CD8-positive, alpha-beta memory T cell (primary cell): ENCODE results near the gene HHAT. TPM values are rescaled to one million over a fixed set of nuclear protein-coding genes. Genes with fewer than 3 reads are reported as not detected.

Experiments
- CTCF ChIA-PET: fragments of 350-600 bp; sonication (Branson Sonifier 250); formaldehyde crosslinking; loops from one replicate; lab custom pipeline; 2021; ENCODE audit warnings: antibody characterized with exemption; lab: Charles Lee
- POLR2A ChIA-PET: fragments of 350-600 bp; sonication (Branson Sonifier 250); formaldehyde crosslinking; loops from one replicate; lab custom pipeline; 2021; ENCODE audit warnings: antibody characterized with exemption; lab: Charles Lee
- DNase-seq, 5 donors: peaks; one replicate each; pipeline versions ENCODE4 v3.0.0 to v3.0.0-alpha.2; 2020 to 2022; ENCODE audit warnings: mixed read lengths in 1 of 5
- H3K27ac ChIP-seq: one replicate; pipeline ENCODE4 v1.7.0; 2013; ENCODE audit warnings: low read depth, mild to moderate bottlenecking, low read length, moderate library complexity
- H3K27me3 ChIP-seq: 2 replicates; pipeline ENCODE4 v1.7.0; 2013; ENCODE audit warnings: low read length, mild to moderate bottlenecking; ENCODE audit not compliant: insufficient read depth, poor library complexity, severe bottlenecking
- H3K36me3 ChIP-seq: 2 replicates; pipeline ENCODE4 v1.7.0; 2013; ENCODE audit warnings: mild to moderate bottlenecking, low read length, moderate library complexity; ENCODE audit not compliant: insufficient read depth
- H3K4me1 ChIP-seq: 2 replicates; pipeline ENCODE4 v1.7.0; 2013; ENCODE audit warnings: mild to moderate bottlenecking, low read length, moderate library complexity; ENCODE audit not compliant: insufficient read depth
- H3K4me3 ChIP-seq: 2 replicates; pipeline ENCODE4 v1.7.0; 2013; ENCODE audit warnings: mild to moderate bottlenecking, low read length
- H3K9me3 ChIP-seq: 2 replicates; pipeline ENCODE4 v1.7.0; 2013; ENCODE audit warnings: mild to moderate bottlenecking, low read length
- H3K27ac Mint-ChIP-seq, 8 donors: one replicate each; pipeline ENCODE4 v1.8.0; 2020 to 2021; ENCODE audit warnings: mixed read lengths in 8 of 8, mild to moderate bottlenecking in 6 of 8, inconsistent platforms in 3 of 8, moderate library complexity in 3 of 8
- H3K27me3 Mint-ChIP-seq, 2 donors: one replicate each; pipeline ENCODE4 v1.8.0; 2020 to 2021; ENCODE audit warnings: mixed read lengths in 2 of 2, mild to moderate bottlenecking in 1 of 2, moderate library complexity in 1 of 2
- H3K36me3 Mint-ChIP-seq, 3 donors: one replicate each; pipeline ENCODE4 v1.8.0; 2020 to 2021; ENCODE audit warnings: mixed read lengths in 3 of 3, inconsistent platforms in 1 of 3, mild to moderate bottlenecking in 1 of 3
- H3K4me1 Mint-ChIP-seq, 3 donors: one replicate each; pipeline ENCODE4 v1.8.0; 2020 to 2021; ENCODE audit warnings: mixed read lengths in 3 of 3, inconsistent platforms in 1 of 3, mild to moderate bottlenecking in 1 of 3
- H3K4me3 Mint-ChIP-seq, 7 donors: one replicate each; pipeline ENCODE4 v1.8.0; 2020 to 2021; ENCODE audit warnings: mixed read lengths in 7 of 7, mild to moderate bottlenecking in 6 of 7, moderate library complexity in 4 of 7, inconsistent platforms in 2 of 7
- H3K9me3 Mint-ChIP-seq, 5 donors: one replicate each; pipeline ENCODE4 v1.8.0; 2020 to 2022; ENCODE audit warnings: mixed read lengths in 5 of 5, mild to moderate bottlenecking in 3 of 5, moderate library complexity in 2 of 5, inconsistent platforms in 1 of 5
- polyA plus RNA-seq: library from polyadenylated mRNA; unstranded; fragments of 300-500 nt; fragmentation: Illumina TruSeq; gene quantifications from one replicate; pipeline ENCODE4 v1.2.3, GENCODE V29; 2021
- total RNA-seq, 2 experiments: library from RNA; stranded (reverse); gene quantifications; one replicate each; pipeline ENCODE4 v1.2.3, GENCODE V29; 2021

Gene HHAT
- total and polyA plus RNA-seq, 3 experiments from 2014 or later = 1.4 to 4.6 (median 2.1) TPM

DNA sequence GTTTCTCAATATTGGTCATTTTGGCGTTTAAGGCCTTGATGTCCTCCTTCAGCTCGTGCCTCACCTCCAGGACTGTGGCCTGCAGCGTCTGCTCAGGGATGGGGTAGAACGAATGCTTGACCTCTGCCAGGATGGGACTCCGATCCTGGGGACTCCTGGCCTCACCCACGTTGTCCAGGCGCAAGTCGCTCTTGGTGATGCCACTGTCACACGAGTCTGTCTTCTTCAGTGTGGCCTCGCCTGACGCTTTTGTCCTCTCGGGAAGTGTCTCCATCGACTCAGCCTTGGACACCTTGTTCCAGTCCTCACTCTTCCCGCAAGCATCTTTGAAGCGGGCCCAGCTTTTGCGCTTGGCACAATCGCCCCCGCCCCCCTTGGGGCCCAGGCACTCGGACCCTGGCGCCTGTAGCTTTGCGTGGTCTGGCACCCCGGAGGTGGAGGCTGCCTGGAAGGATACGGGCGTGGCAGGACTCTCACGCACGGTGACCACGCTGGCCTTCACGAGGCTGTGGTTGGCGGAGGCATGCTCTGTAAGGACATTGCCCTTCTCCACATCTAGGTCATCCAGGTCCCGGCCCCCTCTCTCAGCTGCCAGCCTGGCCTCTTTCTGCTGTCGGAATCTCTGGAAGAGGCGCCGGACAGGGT is 354.8 kb downstream of the HHAT start:
- H3K4me3 ChIP-seq = no peak overlapping the region
- Mint-ChIP-seq H3K27ac (no peak overlapping the region), H3K4me3 (no peak overlapping the region), H3K36me3 (peaks cover 0 to 15% (median 7%) of the 10 kb centered on the region in 3 donors), H3K4me1 (no peaks in the 10 kb centered on the region), H3K27me3 (no peaks in the 10 kb centered on the region), H3K9me3 (no peaks in the 10 kb centered on the region)
- H3K27me3 ChIP-seq = no peaks in the 10 kb centered on the region
- DNase-seq = no peak
- H3K9me3 ChIP-seq = no peaks in the 10 kb centered on the region
- H3K4me1 ChIP-seq = no peaks in the 10 kb centered on the region
- no peaks in the 10 kb centered on the region for H3K36me3 ChIP-seq
- no peak overlapping the region for H3K27ac ChIP-seq
- POLR2A ChIA-PET = no interaction called here
- CTCF ChIA-PET = no interaction called here

DNA sequence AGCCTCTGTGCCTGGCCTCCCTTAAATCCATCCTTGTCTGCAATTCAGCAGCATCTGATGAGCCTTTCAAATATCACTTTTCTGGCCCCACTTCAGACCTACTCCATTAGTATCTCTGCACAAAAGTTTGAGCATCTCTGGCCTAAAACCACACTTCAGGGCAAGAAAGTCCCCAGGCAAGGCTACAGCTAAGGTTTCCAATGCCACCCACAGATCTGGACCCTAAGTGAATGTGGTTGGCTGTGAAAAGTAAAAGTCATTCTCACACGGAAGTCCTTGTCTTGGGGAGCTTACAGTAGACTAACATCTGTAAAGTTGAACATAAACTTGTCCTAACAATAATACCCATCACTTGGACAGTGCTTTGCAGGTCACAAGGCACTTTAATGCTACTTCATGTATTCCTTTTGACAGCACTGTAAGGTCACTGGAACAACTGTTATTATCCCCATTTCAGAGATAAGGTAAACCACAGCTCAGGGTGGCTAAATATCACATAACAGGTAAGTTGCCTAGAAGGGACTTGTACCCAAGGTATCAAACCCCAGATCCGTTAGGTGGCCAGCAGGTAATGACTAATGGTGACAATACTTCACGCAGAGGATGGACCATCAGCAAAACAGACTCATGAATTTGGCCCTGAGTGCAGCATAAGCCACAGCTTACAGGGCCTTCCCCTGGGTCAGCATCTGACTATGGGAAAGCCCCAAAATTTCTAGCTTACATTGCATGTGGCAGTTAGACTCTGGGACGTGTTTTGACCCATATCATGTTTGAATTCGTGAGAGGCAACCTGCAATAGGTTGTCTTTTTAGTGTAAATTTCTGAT is 356.0 kb downstream of the HHAT start:
- H3K9me3 ChIP-seq = no peaks in the 10 kb centered on the region
- no peak overlapping the region for H3K4me3 ChIP-seq
- H3K4me1 Mint-ChIP-seq = no peaks in the 10 kb centered on the region
- no peaks in the 10 kb centered on the region for H3K27me3 ChIP-seq
- peak overlapping the region in 1 of 7 donors; percentile 18 for H3K4me3 Mint-ChIP-seq
- H3K9me3 Mint-ChIP-seq = no peaks in the 10 kb centered on the region
- peaks cover 0 to 13% (median 5%) of the 10 kb centered on the region in 3 donors for H3K36me3 Mint-ChIP-seq
- CTCF ChIA-PET = interaction anchor here (1.4 kb wide), 1 partner anchor 8 kb away, joined by 3 read pairs; no protein-coding TSS in a partner anchor
- no peak for DNase-seq
- no peaks in the 10 kb centered on the region for H3K27me3 Mint-ChIP-seq
- no peak overlapping the region for H3K27ac Mint-ChIP-seq
- no peak overlapping the region for H3K27ac ChIP-seq
- no peaks in the 10 kb centered on the region for H3K4me1 ChIP-seq
- no peaks in the 10 kb centered on the region for H3K36me3 ChIP-seq
- POLR2A ChIA-PET = no interaction called here

DNA sequence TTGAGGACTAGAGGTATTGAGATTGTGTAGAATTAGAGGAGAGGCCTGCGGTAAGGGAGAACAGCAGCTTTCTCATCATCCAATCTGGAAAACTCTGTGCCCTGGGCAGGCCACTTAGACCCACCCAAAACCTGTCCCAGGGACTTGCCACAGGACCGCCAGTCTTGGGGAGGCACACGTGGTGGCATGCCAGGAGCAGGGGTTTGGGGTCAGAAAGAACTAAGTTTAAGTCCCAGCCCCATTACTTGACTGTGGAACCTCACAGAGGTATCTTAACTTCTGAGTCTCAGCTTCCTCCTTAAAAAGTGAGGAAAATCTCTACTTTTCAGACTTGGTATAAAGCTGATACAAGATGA is 356.6 kb downstream of the HHAT start:
- peaks cover 0 to 8% (median 5%) of the 10 kb centered on the region in 3 donors for H3K36me3 Mint-ChIP-seq
- no peak for DNase-seq
- Histone ChIP-seq H3K9me3 (no peaks in the 10 kb centered on the region), H3K27ac (no peak overlapping the region), H3K36me3 (no peaks in the 10 kb centered on the region), H3K27me3 (no peaks in the 10 kb centered on the region), H3K4me3 (no peak overlapping the region), H3K4me1 (no peaks in the 10 kb centered on the region)
- H3K27ac Mint-ChIP-seq = no peak overlapping the region
- no peaks in the 10 kb centered on the region for H3K9me3 Mint-ChIP-seq
- ChIA-PET POLR2A (no interaction called here), CTCF (interaction anchor here (1.4 kb wide), 1 partner anchor 9 kb away, joined by 3 read pairs; no protein-coding TSS in a partner anchor)
- H3K4me3 Mint-ChIP-seq = no peak overlapping the region
- no peaks in the 10 kb centered on the region for H3K4me1 Mint-ChIP-seq
- no peaks in the 10 kb centered on the region for H3K27me3 Mint-ChIP-seq

DNA sequence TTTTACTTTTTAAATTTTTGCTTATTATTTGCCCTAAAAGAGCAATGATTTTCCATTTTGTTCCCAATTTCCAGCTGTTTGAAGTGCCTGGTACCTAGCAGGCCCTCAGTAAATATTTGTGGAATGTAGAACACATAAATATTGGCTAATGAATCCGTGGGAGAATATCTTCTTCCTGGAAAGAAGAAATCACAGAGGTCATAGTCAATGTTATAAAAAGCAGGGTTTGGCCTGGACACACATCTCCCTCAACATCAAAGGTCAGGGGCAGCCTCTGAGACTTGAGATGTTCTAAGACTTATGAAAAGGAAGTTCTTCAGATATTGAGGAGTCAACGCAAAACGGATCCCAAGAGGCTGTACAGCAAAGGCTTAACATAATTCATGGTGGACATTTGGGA is 358.1 kb downstream of the HHAT start:
- CTCF ChIA-PET = no interaction called here
- POLR2A ChIA-PET = no interaction called here
- H3K27ac ChIP-seq = no peak overlapping the region
- no peaks in the 10 kb centered on the region for H3K27me3 ChIP-seq
- no peaks in the 10 kb centered on the region for H3K27me3 Mint-ChIP-seq
- H3K36me3 ChIP-seq = no peaks in the 10 kb centered on the region
- H3K4me3 ChIP-seq = no peak overlapping the region
- no peaks in the 10 kb centered on the region for H3K9me3 ChIP-seq
- no peak for DNase-seq
- no peaks in the 10 kb centered on the region for H3K9me3 Mint-ChIP-seq
- peaks cover 0 to 5% (median 2%) of the 10 kb centered on the region in 3 donors for H3K36me3 Mint-ChIP-seq
- H3K4me3 Mint-ChIP-seq = no peak overlapping the region
- H3K27ac Mint-ChIP-seq = no peak overlapping the region
- no peaks in the 10 kb centered on the region for H3K4me1 Mint-ChIP-seq
- H3K4me1 ChIP-seq = no peaks in the 10 kb centered on the region

DNA sequence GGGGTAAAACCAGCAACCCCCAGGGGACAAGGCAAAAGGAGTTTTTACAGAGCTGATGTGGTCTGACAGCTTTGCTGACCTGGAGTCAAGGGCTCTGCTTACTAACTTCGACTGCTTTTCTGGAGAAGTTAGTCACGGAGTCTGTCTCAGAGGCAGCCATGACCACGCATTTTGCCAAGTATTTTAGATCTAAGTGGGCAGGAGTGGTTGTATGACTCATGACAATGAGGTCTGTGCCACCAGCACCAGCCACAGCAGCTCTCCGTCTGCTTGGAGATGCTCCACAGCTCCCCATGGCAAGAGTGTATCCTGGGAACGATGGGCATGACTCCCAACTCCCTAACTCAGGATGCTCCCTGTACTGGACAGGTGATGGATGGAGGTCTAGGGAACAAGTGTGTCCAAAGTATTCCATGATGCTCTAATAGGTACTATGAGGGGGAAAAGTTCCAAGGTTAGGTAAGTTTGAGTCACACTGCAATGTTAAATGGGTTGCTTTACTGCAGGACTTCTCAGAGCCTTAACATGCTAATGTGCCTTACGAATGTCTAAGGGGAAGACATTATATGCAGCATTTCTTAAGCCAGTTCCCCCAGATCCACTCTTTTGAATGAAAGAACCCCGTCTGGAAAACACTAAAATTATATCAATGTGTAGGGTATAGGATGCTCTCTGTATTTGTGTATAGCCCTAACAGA is 359.0 kb downstream of the HHAT start:
- H3K9me3 ChIP-seq = no peaks in the 10 kb centered on the region
- POLR2A ChIA-PET = no interaction called here
- H3K36me3 Mint-ChIP-seq = peaks cover 0 to 5% (median 2%) of the 10 kb centered on the region in 3 donors
- no peak overlapping the region for H3K4me3 ChIP-seq
- no peak for DNase-seq
- H3K36me3 ChIP-seq = no peaks in the 10 kb centered on the region
- no peak overlapping the region for H3K27ac ChIP-seq
- H3K9me3 Mint-ChIP-seq = no peaks in the 10 kb centered on the region
- no peak overlapping the region for H3K27ac Mint-ChIP-seq
- peaks cover 0 to 6% (median 3%) of the 10 kb centered on the region in 3 donors for H3K4me1 Mint-ChIP-seq
- no peaks in the 10 kb centered on the region for H3K4me1 ChIP-seq
- no peaks in the 10 kb centered on the region for H3K27me3 Mint-ChIP-seq
- CTCF ChIA-PET = no interaction called here
- no peaks in the 10 kb centered on the region for H3K27me3 ChIP-seq
- H3K4me3 Mint-ChIP-seq = no peak overlapping the region

GRCh38 chr1:210688512-210689234 is 360.0 kb downstream of the HHAT start:
- Histone ChIP-seq H3K4me3 (no peak overlapping the region), H3K27ac (no peak overlapping the region), H3K4me1 (no peaks in the 10 kb centered on the region), H3K27me3 (no peaks in the 10 kb centered on the region), H3K9me3 (no peaks in the 10 kb centered on the region), H3K36me3 (no peaks in the 10 kb centered on the region)
- no peak for DNase-seq
- CTCF ChIA-PET = no interaction called here
- peaks cover 0 to 1% of the 10 kb centered on the region in 2 donors for H3K27me3 Mint-ChIP-seq
- peaks cover 0 to 5% (median 2%) of the 10 kb centered on the region in 3 donors for H3K36me3 Mint-ChIP-seq
- no peak overlapping the region for H3K4me3 Mint-ChIP-seq
- peak overlapping the region in 1 of 8 donors; percentile 83 for H3K27ac Mint-ChIP-seq
- peaks cover 5 to 13% (median 7%) of the 10 kb centered on the region in 3 donors for H3K4me1 Mint-ChIP-seq
- H3K9me3 Mint-ChIP-seq = no peaks in the 10 kb centered on the region
- POLR2A ChIA-PET = no interaction called here

DNA sequence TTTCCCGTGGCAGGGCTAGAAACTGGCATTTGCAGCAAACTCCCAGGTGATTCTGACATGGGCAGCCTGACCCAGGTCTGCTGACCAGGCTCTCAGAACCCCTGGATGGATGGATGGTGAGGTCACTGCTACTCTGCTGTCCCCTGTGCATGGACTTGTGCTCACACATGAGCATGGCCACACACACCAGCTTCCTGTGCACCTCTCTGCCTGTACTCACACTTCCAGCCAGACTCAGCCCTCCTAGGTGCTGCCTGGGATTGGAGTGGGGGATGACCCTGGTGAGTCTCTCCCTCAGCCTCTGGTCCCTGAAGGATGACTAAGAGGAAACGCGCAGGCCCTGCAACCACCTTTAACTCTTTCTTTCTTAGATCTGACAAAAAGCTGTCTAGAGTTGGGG is 361.1 kb downstream of the HHAT start:
- H3K36me3 ChIP-seq = no peaks in the 10 kb centered on the region
- no peak overlapping the region for H3K4me3 Mint-ChIP-seq

More for the DNA sequence above, 361.1 kb downstream of the HHAT start:
- no peaks in the 10 kb centered on the region for H3K9me3 Mint-ChIP-seq
- no peak for DNase-seq
- H3K27ac Mint-ChIP-seq = no peak overlapping the region
- peaks cover 0 to 4% of the 10 kb centered on the region in 2 donors for H3K27me3 Mint-ChIP-seq
- ChIA-PET CTCF (no interaction called here), POLR2A (no interaction called here)
- peaks cover 5 to 13% (median 7%) of the 10 kb centered on the region in 3 donors for H3K4me1 Mint-ChIP-seq
- H3K36me3 Mint-ChIP-seq = no peaks in the 10 kb centered on the region
- Histone ChIP-seq H3K27me3 (no peaks in the 10 kb centered on the region), H3K4me1 (no peaks in the 10 kb centered on the region), H3K27ac (no peak overlapping the region), H3K4me3 (no peak overlapping the region), H3K9me3 (no peaks in the 10 kb centered on the region)
